Amygdala (tissue), 56 donors: Measurements from ENCODE around the gene IFNGR1.

ENCODE experiments used
- DNase-seq, 56 donors: peaks; one replicate each; lab custom pipeline; 2025; lab: John Stamatoyannopoulos, UW

IFNGR1 gene

DNA sequence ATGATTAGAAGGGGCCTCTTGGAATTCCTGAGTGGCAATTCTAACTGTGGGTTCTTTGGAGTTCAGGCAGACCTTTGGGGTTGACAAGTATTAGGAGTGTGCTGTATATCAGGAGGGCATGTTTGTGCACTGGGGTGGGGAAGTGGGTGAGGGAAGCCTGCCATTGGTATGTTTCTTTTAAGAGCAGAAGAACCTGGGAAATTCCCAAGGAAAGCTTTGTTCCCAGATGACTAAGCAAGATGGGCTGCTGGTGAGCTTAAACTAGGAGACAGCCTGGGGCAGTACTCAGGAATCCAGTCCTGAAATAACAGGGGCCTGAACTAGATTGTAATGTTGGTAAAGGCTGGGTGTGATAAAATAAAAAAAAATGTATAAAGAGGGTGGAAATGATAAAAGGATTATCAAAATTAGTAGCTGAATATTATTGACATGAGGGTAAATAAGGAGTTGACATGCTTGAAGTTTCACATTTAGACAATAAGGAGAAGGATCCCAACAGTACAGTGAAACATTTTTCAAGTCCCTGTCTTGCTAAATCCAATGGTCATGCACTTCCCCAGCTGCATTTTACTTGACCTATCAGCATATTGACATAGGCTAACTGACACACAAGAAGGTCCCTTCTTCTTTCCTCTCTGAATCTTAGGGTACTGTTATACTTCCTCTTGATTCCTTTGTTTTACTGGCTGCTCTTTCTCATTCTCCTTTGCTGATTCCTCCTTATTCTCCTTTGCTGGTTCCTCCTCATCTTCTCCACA is 18.4 kb upstream of the IFNGR1 start:
- no peak for DNase-seq

DNA sequence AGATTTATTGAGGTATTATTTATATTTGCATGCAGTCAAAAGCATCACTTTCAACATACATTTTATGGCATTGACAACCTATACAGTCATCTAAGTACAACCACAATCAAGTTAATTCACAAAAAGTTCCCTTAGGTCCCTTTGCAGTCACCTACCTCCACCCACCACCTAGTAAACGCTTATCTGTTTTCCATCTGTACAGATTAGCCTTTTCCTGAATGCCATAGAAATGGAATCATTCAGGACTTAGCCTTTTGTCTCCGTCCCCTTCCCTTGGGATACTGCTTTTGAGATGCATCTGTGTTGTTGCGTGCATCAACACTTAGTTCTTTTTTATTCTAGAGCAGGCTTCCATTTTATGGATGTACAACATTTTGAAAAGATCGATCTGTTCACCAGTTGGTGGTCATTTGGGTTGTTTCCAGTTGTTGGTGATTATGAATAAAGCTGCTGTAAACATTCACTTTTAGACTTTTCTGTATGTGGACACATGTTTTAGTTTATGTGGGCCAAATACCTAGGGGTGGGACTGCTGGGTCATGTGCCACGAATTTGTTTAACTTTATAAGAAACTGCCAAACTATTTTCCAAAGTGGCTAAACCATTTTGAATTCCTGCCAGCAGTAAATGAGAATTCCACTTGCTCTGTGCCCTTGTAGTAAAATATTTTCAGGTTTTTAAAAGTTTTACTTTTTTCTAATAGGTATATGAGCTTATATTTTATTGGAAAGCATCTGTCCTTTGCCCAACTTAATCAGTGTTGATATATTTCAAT is 17.6 kb upstream of the IFNGR1 start:
- no peak for DNase-seq

DNA sequence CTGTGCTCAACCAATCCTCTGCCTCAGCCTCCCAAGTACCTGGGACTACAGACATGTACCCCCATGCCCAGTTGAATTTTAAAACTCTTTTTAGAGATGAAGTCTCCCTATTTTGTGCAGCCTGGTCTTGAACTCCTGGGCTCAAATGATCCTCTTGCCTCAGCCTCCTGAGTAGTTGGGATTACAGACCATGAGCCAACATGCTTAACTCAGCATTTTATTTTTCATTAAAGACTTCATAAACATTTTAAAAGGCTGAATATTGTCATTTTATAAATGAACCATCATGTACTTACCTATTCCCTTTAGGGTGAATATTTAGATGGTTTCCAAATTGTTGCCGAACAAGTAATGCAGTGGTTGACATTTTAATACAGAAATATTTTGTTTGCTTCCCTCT is 16.5 kb upstream of the IFNGR1 start:
- no peak for DNase-seq

DNA sequence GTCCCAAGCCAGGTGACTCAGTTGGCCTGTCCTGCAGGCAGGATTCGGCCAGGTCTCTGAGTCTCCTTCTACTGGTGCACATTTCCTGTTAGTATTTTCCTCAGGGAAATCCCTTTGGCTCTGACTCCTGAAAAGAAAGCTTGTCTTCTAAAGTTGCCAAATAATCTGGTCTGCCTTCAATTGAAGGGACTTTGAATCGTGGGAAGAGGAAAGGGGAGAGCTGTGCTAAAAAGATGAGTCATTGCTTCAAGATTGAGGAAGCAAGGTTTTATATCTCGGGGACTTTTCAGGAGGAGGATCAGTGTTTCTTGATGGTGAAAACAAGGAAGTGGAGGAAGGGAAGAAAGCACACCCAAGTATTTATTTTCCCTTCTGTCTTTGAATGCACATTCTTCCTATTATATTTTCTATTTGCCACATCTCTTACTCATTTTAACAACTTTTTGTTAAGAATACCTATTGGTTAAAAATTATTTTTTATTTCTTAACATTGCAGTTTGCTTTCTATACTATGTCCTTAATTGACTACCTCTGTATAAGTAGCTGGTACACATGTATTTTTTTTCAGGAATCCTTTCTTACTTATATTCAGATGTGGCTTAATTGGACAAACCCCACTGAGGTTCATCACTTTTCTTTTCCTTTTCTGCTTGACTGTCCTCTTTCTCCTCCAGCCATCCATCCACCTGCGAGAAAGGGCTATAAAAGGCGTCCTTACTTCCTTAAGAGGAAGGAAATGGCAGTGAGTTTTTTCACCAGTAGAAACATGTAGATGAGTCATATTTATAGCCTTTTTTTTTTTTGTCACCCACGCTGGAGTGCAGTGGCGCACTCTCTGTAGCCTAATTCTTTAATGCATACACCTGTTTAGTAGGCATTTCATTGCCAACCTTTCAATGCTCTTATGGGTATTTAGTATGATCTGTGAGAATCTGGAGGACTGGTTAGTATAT is 15.0 kb upstream of the IFNGR1 start:
- DNase-seq, result no peak

DNA sequence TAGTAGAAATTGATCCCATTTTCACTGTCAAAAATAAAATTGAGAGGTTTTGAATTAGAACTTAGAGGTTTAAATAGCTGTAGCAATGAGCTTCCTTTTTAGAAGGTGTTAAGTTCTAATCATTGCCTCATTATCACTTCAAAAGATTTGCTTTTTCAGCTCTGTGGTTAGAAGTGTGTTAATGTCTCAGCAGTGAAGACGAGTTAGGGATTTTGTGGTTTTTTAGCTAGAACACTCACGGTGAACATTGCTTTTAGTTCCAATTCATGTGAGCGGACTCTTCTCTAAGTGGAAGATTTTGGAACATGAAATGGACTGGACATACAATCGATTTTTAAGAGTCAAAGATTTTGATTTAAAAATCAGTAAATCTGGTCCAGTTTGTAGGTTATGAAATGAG is 12.7 kb upstream of the IFNGR1 start:
- no peak for DNase-seq

DNA sequence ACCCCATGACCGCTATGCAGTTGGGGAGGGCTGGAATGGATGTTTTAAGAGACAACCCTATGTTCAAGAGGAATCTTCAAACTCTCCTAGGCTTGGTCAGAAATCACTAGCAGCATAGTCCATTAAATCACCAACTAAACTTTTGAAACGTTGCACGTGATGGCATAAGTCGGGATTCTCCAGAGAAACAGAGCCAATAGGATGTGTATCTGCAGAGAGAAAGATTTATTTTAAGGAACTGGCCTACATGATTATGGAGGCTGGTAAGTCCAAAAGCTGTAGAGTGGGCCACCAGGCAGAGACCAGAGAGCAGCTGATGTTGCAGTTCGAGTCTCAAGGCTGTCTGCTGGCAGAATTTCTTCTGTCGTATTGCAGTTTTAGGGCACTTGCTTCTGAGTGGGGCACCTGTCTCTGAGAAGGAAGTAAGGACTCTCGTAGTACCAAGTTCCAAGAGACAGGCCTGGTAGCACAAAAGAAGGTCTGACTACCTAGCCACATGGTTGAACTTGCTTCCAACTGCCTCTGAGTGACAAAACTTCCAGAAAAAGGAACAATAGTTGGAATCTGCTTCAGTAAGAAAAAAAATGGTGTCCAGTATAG is 11.9 kb upstream of the IFNGR1 start:
- no peak for DNase-seq

DNA sequence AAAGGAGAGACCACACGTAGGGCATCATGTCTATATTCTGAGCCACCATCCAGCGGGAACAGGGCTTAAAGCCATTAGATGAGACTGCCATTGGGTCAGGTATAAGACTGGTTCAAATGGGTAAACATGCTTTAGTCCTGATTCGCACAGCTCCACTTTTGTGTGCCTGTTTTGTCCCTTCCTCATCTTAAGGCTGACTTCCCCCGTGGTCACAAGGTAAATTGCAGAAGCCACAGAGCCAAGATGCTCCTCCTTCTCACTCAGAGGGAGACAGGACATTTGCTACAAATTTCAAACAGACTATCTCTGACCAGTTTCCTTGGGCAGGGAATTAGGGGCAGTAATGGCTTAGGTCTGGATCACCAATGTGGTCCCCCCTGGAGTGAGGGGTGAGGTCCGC is 11.4 kb upstream of the IFNGR1 start:
- DNase-seq, result peak in 2 of 56 donors; percentile 9 to 45

DNA sequence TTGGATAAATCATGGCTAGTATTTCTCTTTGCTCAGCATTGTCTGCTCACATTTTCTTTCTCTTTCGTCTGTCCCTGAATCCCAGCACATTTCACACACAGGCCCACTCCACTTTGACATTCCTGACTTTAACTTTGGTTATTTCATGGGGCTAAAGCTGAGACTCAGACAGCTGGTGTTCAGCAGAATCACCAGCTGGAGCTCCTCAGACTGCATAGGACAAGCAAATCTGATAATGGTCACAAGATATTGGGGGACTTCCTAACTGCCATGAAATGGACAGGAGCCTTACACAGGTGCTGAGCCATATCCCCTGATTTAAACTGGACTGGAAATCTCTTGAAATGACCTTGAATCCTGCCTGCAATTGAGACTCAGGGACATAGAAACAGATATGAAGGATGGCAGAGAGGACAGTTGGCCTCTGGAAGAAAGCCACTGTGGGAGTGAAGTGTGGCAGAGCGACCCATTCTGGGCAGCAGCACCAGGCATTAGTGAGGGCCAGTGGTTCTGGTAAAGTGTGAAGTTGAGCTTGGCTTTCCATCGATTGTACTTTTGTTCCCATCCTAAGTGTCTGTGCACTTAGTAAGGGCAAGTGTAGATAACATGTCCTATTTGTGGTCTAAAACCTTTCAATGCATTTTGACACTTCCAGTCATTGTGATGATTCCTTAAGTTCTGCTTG is 10.0 kb upstream of the IFNGR1 start:
- DNase-seq, result no peak

DNA sequence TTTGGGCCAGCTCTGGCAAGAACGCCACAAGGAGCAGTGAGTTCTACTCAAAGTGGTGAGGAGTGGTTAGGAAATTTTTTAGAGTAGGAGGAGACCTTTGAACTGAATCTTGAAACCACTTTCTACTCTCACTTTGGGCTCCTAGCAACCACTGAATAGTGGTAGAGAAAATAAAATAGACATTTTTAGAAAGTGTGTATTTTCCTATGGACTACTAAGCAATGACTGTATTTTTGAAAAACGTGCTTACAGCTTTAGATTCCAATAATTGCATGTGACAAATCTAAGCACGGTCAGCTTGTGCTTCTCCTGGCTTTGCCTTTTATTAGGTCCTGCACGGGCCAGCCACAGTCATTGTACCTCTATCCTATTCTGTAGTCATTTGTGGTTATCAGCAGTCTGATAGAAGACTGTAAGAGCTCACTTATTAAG is 8.7 kb upstream of the IFNGR1 start:
- no peak for DNase-seq

DNA sequence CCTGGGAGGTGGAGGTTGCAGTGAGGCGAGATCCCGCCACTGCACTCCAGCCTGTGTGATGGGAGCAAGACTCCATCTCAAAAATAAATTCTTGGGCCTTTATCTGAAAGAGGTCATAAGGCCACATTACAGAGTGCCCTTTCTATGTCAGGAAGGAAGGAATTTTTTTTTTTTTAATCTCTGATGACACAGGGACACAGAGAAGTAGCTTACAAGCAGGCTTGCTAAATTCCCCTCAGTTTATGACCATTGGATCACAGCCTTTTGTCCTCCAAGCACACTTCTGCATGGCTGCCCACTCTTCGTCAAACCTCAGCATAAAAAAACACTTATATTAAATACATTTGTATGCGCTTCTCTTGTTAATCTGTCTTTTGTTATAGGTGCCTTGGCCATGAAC is 7.5 kb upstream of the IFNGR1 start:
- no peak for DNase-seq

DNA sequence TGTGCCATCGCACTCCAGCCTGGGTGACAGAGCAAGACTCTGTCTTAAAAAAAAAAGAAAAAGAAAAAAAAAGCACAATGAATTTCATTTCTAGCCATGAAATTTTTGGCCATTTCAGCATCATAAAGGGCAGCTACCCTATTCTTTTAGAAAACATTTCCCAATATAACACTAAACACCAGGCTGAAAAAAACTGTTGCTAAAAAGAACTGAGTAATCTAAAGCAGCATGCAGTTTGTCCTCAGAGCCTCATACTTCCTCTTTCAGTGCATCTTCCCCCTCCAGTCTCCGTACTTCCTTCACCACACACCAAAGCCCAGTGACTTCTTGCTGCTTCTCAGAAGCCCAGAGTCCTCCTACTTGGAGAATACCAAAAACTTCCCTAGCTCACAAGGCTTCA is 5.6 kb upstream of the IFNGR1 start:
- peak in 3 of 56 donors; percentile 16 to 30 (median 23) for DNase-seq

DNA sequence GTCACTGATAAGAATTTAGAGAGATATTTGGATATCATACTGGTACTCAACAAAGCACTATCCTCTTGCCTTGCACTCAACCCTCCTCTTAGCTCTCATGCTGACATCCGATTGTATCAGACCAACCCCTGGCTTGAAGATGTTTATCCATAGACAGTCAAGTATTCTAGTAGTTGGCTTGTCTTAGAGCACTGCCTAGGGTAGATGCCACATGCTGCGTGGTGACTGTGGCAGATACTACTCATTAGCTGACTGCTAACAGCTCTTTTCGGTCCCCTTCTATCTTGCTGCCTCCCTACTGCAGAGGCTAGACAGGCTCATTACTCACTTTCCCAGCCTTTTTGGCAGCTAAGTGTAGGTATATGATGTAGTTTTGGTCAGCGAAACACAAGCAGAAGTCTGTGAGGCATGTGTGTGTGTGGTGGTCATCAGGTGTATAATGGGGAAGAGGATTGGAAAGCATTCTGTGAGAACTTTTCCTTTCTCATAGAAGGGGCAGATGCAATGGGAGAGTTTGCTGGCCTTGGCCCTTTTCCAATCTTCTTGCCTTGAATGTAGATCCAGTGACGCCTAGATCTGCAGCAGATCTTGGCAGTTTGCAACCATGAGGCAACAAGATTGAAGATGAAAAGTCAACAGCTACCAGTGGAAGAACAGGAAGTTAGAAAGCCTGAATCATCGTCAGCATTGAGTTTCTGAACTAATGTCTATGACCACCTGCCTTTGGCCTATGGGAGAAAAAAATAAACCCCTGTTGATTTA is 4.4 kb upstream of the IFNGR1 start:
- no peak for DNase-seq

DNA sequence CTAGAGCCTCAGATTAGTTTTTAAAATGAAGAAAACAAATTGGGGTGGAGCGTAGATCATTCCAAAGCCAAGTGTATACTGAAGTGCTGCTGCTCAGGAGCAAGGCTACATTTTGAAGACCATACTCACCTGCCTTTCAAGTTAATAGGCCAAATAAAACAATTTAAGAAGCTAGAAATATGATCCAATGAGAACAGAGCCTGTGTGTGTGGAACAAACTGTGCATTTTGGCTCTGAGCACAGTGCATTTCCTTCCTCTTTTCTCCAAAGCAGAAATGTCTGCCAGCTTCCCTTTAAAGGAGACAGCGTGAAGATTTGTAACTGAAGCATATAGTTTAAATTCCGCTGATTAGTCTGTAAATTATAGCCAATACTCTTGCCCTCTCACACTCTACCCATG is 3.2 kb upstream of the IFNGR1 start:
- DNase-seq, result peak in 1 of 56 donors; percentile 16

DNA sequence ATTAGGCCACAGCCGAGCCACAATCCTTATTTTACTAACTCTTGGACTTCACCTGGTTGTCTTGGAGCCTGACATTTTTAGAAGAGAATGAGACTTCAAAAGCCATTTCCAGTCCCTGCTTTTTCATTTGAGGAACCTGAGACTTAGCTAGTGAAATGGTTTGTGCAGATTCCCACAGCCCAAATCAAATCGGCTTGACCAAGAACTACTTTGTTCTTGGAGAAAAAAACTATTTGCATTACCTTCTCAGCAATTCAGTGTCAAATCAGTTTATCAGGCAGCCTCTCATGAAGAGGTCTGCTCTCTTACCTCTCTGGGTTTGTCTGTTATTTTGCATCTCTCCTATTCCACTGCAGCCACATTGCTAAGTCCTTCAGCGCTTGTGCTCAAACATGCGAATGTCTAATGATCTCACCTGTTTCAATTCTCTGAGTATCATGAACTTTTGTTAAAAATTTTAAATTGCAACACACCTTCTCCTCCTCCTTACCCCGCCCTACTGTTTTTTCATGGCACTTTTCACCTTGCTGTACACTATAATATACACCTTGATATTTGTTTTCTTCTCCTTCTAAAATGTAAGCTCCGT is 573 bp upstream of the IFNGR1 start:
- DNase-seq, result no peak

DNA sequence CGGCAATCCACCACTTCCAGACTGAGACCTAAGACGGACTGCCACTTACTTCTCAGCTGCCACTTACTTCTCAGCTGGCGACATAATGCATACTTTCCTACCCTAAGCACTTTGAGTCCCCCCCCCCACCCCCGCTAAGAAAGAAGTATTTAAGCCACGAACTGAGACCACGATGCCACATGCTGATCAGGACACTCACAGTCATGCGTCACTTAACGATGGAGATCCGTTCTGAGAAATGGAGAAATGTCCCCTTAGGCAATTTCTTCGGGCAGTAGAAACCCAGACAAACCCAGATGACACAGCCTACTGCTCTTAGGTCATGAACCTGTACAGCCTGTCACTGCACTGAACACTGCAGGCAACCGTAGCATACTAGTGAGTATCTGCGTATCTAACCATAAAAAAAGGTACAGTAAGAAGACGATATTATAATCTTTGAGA is 690 bp downstream of the IFNGR1 start:
- peak in 5 of 56 donors; percentile 15 to 59 (median 51) for DNase-seq

DNA sequence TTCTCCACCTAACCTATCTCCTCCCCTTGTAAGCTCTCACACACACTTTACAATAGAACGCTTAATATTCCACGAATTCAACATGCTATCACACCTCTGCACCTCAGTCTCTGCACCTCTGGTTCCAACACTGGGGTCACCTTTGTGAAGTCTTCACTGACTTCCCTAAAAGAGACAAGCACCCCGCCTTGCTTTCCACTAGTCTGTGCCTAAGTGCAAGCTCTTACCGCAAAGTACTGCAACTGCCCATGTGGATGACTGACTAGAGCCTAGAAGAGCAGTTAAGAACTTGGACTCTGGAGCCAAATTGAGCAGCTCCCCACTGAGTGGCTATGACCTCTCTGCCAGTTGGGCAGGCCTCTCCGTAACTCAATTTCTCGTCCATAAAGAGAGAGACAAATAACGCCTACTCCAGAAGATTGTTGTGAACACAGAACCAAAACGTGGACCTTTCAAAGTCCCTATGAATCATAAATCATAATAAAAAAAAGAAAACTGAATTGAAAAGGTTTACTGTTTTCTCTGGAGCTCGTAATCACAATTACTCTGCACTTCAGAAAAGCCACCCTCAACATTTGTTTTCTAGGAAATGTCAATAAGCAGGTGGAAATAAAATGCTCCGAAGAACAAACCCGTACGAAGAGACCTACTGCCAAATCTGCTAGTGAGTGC is 1.2 kb downstream of the IFNGR1 start:
- peak in 1 of 56 donors; percentile 40 for DNase-seq

DNA sequence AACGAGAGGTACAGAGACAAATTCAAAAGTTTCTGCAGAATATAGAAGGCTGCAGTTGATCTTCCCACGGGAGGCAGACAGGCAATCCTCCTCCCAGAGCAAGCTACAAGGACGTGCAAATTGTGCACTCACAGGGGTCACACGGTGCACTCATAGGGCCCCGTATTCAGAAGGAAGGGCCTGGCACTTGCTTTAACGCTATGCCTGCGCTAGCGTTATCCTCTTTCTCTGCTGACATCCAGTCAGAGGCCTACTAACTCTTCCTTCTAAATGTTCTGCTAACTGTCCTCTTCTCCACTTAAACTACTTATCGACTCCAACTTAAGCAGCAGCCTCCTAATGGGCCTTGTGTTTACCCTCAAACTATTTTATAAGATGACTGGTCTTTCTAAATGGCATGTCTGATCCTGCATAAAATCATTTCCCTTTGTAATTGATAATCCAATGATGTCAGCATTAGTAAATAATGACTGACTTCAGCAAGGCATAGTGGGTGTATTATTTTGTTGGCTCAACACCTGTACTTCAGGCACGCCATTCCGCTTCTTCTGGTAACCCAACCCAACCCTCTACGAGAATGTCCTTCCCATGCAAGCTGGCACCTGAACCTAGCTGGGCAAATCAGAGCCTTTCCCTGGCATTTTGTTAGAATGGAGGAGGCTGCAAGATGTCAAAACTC is 2.2 kb downstream of the IFNGR1 start:
- DNase-seq, result no peak
